PC-3 (cell line): Measurements from ENCODE around the gene HUWE1. TPM values are rescaled to one million over a fixed set of nuclear protein-coding genes. Genes with fewer than 3 reads are reported as not detected.
"Not testable (repeated sequence)": the region's sequence is repeated elsewhere in the genome, so short reads cannot be mapped to it uniquely, and the experiment has no call there.

Experiments used
- ATAC-seq: fragments of 200-7000 bp; cut with Tn5 transposase; 2 replicates; pipeline ENCODE4 v1.9.1; 2020; ENCODE audit warnings: mild to moderate bottlenecking, moderate library complexity
- BruUV-seq: library from RNA; stranded (reverse); fragments of 400-500 nt; replicated peaks from 2 replicates; lab custom pipeline; 2021; lab: Mats Ljungman, UMichigan
- CTCF ChIA-PET: fragments of 300-600 bp; sonication (Branson Sonifier 250); formaldehyde crosslinking; loops from one replicate; lab custom pipeline; 2022; ENCODE audit warnings: antibody characterized with exemption; lab: Charles Lee
- POLR2A ChIA-PET: fragments of 300-600 bp; sonication (Branson Sonifier 250); formaldehyde crosslinking; loops from one replicate; lab custom pipeline; 2022; ENCODE audit warnings: antibody characterized with exemption; ENCODE audit not compliant: unreplicated experiment; lab: Charles Lee
- DNase-seq: peaks from one replicate; pipeline ENCODE4 v3.0.0-alpha.2; 2015
- H2AFZ ChIP-seq: fragments of 300-600 bp; sonication (generic); 2 replicates; pipeline ENCODE4 v1.6.0; 2016; ENCODE audit warnings: antibody characterized with exemption, low read length
- H3F3A ChIP-seq: fragments of 300-600 bp; sonication (generic); one replicate; pipeline ENCODE4 v1.6.0; 2017; ENCODE audit warnings: antibody characterized with exemption, low read length, control low read depth, mild to moderate bottlenecking; ENCODE audit not compliant: unreplicated experiment
- H3K27ac ChIP-seq: fragments of 300-600 bp; sonication (generic); 2 replicates; pipeline ENCODE4 v1.5.1; 2016; ENCODE audit warnings: mild to moderate bottlenecking, low read length
- H3K27me3 ChIP-seq: fragments of 300-600 bp; sonication (generic); 2 replicates; pipeline ENCODE4 v1.6.1; 2016; ENCODE audit warnings: low read length, mixed read lengths
- H3K36me3 ChIP-seq: fragments of 300-600 bp; sonication (generic); 2 replicates; pipeline ENCODE4 v1.6.1; 2016; ENCODE audit warnings: low read depth, mixed run types, low read length, mixed read lengths
- H3K4me1 ChIP-seq: fragments of 300-600 bp; sonication (generic); 2 replicates; pipeline ENCODE4 v1.5.1; 2016; ENCODE audit warnings: low read length; ENCODE audit not compliant: insufficient read depth
- H3K4me2 ChIP-seq: fragments of 300-600 bp; sonication (generic); 2 replicates; pipeline ENCODE4 v1.6.0; 2016; ENCODE audit warnings: low read length
- H3K4me3 ChIP-seq: fragments of 300-600 bp; sonication (generic); 2 replicates; pipeline ENCODE4 v1.5.1; 2016; ENCODE audit warnings: mild to moderate bottlenecking, low read length, mixed read lengths
- H3K79me2 ChIP-seq: fragments of 300-600 bp; sonication (generic); 2 replicates; pipeline ENCODE4 v1.6.1; 2017; ENCODE audit warnings: low read length, mixed read lengths
- H3K9ac ChIP-seq: fragments of 300-600 bp; sonication (generic); 2 replicates; pipeline ENCODE4 v1.6.0; 2016; ENCODE audit warnings: mild to moderate bottlenecking, low read length
- H3K9me2 ChIP-seq: fragments of 300-600 bp; sonication (generic); replicated peaks from 2 replicates; pipeline ENCODE4 v1.6.1; 2016; ENCODE audit warnings: mixed run types, low read length, mixed read lengths
- H3K9me3 ChIP-seq: fragments of 300-600 bp; sonication (generic); 2 replicates; pipeline ENCODE4 v1.6.1; 2016; ENCODE audit warnings: low read length, mixed read lengths
- H4K20me1 ChIP-seq: fragments of 300-600 bp; sonication (generic); 2 replicates; pipeline ENCODE4 v1.6.1; 2016; ENCODE audit warnings: low read length, mixed read lengths
- CTCF ChIP-seq: fragments of 300-600 bp; sonication (generic); conservative IDR thresholded peaks from 2 replicates; pipeline ENCODE4 v1.5.1; 2017; ENCODE audit warnings: antibody characterized with exemption, low read depth, mild to moderate bottlenecking, low read length
- EZH2 ChIP-seq: fragments of 300-600 bp; sonication (generic); IDR thresholded peaks from one replicate; pipeline ENCODE4 v1.6.1; 2017; ENCODE audit warnings: antibody characterized with exemption, mild to moderate bottlenecking, low read length; ENCODE audit not compliant: unreplicated experiment
- EZH2phosphoT487 ChIP-seq: fragments of 300-600 bp; sonication (generic); IDR thresholded peaks from 2 replicates; pipeline ENCODE4 v1.6.1; 2018; ENCODE audit warnings: mild to moderate bottlenecking, antibody characterized with exemption, low read length, borderline replicate concordance
- intact Hi-C: fragments of 100-400 bp; cut with micrococcal nuclease; formaldehyde crosslinking; loops from 2 replicates; pipeline ENCODE4 v1.9.0; 2023
- total RNA-seq: library from RNA; depleted of rRNA; stranded (reverse); fragments of >200 nt; gene quantifications from 2 replicates; pipeline ENCODE4 v1.2.3, GENCODE V29; 2014

The HUWE1 gene
- total RNA-seq, 1 experiment from 2014 or later: 206 TPM

- H3K27ac ChIP-seq: no peak overlapping the region
- POLR2A ChIA-PET: no interaction called here
- no peaks in the 10 kb centered on the region for H3K36me3 ChIP-seq
- H3K9ac ChIP-seq: no peak overlapping the region
- no peak for ATAC-seq
- H3K79me2 ChIP-seq: no peaks in the 10 kb centered on the region
- no peaks in the 10 kb centered on the region for H3K27me3 ChIP-seq
- CTCF ChIA-PET: no interaction called here
- TF ChIP-seq EZH2 (no peak), CTCF (no peak), EZH2phosphoT487 (no peak)
- H4K20me1 ChIP-seq: no peaks in the 10 kb centered on the region
- intact Hi-C loops: no loop called here
- H3F3A ChIP-seq: no peaks in the 10 kb centered on the region
- H3K4me2 ChIP-seq: no peak overlapping the region
- H3K4me1 ChIP-seq: no peaks in the 10 kb centered on the region
- H3K9me2 ChIP-seq: no peaks in the 10 kb centered on the region
- DNase-seq: no peak
- no peak overlapping the region for H3K4me3 ChIP-seq
- no TSS peak for BruUV-seq
- H3K9me3 ChIP-seq: no peaks in the 10 kb centered on the region
- no peak overlapping the region for H2AFZ ChIP-seq
Measured at GRCh38 chrX:53511322-53511721, 175.2 kb downstream of the HUWE1 start.

GRCh38 chrX:53504035-53504434 is 182.5 kb downstream of the HUWE1 start:
- H3K9me2 ChIP-seq, H2AFZ ChIP-seq, H3F3A ChIP-seq, DNase-seq, CTCF ChIA-PET, H3K9me3 ChIP-seq, intact Hi-C loops, H3K4me3 ChIP-seq, H3K4me1 ChIP-seq, H3K27ac ChIP-seq, H3K36me3 ChIP-seq, POLR2A ChIA-PET, H4K20me1 ChIP-seq, H3K79me2 ChIP-seq, H3K9ac ChIP-seq, H3K4me2 ChIP-seq, ATAC-seq, H3K27me3 ChIP-seq, BruUV-seq: not testable (repeated sequence)

- ATAC-seq (no peak), DNase-seq (peak; percentile 30)
- Histone ChIP-seq H4K20me1 (no peaks in the 10 kb centered on the region), H3K4me1 (no peaks in the 10 kb centered on the region), H3K4me2 (no peak overlapping the region), H2AFZ (no peak overlapping the region), H3K9ac (no peak overlapping the region), H3K9me3 (no peaks in the 10 kb centered on the region), H3K27me3 (no peaks in the 10 kb centered on the region), H3K27ac (no peak overlapping the region), H3F3A (no peaks in the 10 kb centered on the region), H3K79me2 (no peaks in the 10 kb centered on the region), H3K36me3 (no peaks in the 10 kb centered on the region), H3K9me2 (no peaks in the 10 kb centered on the region), H3K4me3 (no peak overlapping the region)
- POLR2A ChIA-PET: no interaction called here
- CTCF ChIA-PET: interaction anchor here (0.9 kb wide), 1 partner anchor 12 kb away, joined by 5 read pairs; no protein-coding TSS in a partner anchor
- no peak for TF ChIP-seq EZH2
- TF ChIP-seq CTCF: no peak
- no peak for TF ChIP-seq EZH2phosphoT487
- intact Hi-C loops: no loop called here
- no TSS peak for BruUV-seq
Measured at GRCh38 chrX:53494436-53494835, 192.1 kb downstream of the HUWE1 start.
